22Rv1 (cell line): Measurements from ENCODE around the gene MAGI3.
A peak's percentile ranks its signal among the peaks of the same experiment; 100 is the strongest.

Experiments used
- H3K27ac ChIP-seq: fragments of 450-650 bp; 2 replicates; pipeline ENCODE4 v1.5.1; 2017
- ZFX ChIP-seq: fragments of 450-650 bp; IDR thresholded peaks from 2 replicates; pipeline ENCODE4 v1.6.1; 2017; ENCODE audit warnings: antibody characterized with exemption, borderline replicate concordance
- TF ChIP-seq, protein P1 (sequence below): fragments of 450-650 bp; IDR thresholded peaks from 2 replicates; pipeline ENCODE4 v1.5.1; 2017; ENCODE audit warnings: mild to moderate bottlenecking

MAGI3 gene

DNA sequence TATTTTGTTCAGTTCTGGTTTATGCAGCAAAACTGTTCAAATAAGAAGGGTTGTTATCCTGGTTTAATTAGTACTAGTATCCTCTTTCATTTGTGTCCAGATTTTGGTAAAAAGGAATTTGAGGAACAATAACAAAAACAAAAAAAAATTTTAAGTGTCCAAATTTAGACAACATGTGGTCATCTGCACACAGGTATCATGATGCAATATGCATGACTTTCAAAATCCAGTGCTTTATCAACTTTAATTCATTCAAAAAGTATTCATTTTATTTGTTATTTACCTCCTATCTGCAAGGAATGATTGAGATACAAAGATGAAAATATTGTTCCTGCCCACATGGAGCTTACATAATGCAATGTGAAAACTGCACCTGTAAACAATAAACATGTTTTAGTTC lies 16.7 kb upstream of the MAGI3 start:
- TF ChIP-seq, protein P1, sequence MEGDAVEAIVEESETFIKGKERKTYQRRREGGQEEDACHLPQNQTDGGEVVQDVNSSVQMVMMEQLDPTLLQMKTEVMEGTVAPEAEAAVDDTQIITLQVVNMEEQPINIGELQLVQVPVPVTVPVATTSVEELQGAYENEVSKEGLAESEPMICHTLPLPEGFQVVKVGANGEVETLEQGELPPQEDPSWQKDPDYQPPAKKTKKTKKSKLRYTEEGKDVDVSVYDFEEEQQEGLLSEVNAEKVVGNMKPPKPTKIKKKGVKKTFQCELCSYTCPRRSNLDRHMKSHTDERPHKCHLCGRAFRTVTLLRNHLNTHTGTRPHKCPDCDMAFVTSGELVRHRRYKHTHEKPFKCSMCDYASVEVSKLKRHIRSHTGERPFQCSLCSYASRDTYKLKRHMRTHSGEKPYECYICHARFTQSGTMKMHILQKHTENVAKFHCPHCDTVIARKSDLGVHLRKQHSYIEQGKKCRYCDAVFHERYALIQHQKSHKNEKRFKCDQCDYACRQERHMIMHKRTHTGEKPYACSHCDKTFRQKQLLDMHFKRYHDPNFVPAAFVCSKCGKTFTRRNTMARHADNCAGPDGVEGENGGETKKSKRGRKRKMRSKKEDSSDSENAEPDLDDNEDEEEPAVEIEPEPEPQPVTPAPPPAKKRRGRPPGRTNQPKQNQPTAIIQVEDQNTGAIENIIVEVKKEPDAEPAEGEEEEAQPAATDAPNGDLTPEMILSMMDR = no peak
- TF ChIP-seq ZFX = no peak
- H3K27ac ChIP-seq = no peak overlapping the region

DNA sequence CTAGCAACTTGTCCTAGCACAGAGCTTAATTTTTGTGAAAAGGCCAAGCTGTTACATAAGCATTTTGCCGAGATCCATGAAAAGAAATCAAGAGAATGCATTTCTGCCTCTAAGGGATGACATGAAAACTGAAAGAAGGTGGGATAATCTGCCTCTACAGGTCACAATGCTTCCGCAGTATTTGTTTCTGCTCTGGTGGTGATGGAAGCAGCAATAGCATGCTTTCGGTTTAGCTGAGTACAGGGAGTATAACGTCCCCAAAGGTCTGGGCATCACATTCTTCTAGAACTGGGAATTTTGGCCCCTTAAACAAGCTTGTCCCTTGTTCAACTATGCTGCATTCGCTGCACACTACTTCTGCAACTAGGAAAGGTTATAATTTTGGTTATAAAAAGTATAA lies 14.4 kb upstream of the MAGI3 start:
- no peak overlapping the region for H3K27ac ChIP-seq
- TF ChIP-seq ZFX = no peak
- TF ChIP-seq, protein P1 = no peak

DNA sequence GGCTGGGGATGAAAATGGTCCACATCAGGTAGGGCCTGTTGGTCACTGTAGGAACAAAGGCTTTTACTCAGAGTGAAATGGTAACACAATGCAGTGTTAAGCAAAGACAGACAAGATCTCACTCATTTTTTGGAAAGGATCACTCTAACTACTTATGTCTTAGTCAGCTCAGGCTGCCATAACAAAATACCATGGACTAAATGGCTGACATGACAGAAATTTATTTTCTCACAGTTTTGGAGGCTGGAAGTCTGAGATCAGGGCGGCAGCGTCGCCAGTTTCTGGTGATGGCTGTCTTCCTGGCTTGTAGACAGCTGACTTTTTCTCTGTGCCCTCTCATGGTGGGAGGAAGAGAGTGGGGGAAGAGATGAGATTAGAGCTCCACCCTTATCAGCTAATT lies 10.2 kb upstream of the MAGI3 start:
- no peak overlapping the region for H3K27ac ChIP-seq
- TF ChIP-seq, protein P1 = no peak
- no peak for TF ChIP-seq ZFX

DNA sequence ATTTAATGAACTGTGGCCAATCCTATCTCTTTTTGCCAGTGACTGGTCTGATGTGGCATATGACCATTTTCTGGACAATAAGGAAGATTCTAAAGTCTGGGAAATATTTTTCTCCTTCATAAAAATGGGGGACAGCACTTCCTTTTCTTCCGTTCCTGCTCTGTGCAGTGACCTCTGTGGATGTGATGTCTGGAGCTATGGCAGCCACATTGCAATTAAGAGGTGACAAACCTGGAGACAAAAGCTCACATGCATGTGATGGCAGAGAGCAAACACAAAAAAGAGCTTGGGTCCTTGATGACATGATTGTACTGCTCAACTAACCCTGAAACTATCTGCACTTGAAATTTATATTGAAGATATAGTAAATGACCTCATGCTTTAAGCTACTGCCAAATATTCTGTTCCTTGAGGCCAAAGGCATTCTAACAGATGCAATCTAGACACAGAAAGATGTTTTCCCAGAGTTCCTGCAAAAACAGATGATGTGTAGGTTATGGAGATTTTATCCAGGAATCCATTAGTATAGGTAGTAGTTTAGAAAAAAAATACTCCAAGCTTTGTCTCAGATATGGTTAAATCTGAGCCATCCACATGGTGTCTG lies 2.2 kb upstream of the MAGI3 start:
- H3K27ac ChIP-seq = peak overlapping the region; percentile 92
- TF ChIP-seq, protein P1 = no peak
- no peak for TF ChIP-seq ZFX

DNA sequence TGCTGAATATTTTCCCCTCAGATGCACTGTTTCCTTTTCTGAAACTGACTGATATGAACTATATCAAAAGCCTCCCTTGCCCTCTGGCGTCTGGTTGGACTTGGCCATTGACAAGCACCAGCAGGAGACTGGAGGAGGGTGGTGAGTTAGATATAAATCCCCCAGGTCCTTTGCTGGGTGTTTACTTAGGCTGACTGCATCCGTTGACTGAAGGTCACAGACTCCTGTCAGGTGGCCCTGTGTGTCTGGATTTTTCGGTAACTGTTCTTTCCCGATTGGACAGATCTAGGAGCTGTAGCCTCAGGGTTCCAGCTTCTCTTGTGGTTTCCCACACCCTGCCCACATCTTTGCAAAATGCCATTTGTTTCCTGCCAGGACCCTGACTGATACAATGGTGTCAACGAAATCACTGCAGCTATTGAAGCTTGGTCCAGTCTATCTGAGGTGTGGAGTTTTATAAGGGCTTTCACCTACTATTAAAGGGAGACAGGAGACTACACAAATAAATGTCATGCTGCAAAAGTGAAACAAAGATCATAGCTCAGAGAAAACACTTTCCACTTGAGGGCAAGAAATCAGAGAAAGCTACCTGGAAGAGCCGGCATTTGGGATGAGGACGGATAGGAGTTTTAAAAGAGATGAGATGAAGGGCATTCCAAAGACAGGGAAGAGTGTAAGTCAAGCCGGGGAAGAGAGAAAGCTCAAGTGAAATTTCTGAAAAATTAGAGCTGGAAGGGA lies 1.5 kb upstream of the MAGI3 start:
- TF ChIP-seq ZFX = no peak
- H3K27ac ChIP-seq = peak overlapping the region; percentile 92

DNA sequence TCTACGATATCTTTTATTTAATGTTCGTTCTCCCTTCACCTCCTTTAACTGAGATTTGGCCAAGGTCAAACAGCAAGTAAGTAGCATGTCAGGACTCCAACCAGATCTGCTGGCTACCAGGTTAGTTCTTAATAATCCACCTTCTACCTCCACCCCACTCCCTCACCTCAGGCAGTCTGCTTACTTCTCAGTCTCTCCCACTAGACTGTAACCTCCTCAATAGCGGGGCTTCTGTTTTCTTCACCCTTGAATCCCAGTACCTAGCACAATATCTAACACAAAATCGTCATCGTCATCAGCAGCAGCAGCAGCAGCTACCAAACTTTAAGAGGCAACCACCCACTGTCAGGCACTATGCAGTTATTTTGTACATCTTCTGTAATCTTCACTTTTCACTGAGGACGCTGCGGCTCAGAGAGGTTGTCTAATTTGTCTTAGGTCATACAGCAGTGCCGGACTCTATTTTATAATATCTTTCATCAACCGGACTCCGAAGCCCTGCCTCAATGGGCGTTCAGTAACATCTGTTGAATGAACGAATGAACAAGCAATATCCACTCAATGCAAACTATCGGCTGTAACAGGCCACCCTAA lies 859 bp upstream of the MAGI3 start:
- TF ChIP-seq, protein P1 = no peak
- no peak for TF ChIP-seq ZFX
- H3K27ac ChIP-seq = peak overlapping the region; percentile 92

DNA sequence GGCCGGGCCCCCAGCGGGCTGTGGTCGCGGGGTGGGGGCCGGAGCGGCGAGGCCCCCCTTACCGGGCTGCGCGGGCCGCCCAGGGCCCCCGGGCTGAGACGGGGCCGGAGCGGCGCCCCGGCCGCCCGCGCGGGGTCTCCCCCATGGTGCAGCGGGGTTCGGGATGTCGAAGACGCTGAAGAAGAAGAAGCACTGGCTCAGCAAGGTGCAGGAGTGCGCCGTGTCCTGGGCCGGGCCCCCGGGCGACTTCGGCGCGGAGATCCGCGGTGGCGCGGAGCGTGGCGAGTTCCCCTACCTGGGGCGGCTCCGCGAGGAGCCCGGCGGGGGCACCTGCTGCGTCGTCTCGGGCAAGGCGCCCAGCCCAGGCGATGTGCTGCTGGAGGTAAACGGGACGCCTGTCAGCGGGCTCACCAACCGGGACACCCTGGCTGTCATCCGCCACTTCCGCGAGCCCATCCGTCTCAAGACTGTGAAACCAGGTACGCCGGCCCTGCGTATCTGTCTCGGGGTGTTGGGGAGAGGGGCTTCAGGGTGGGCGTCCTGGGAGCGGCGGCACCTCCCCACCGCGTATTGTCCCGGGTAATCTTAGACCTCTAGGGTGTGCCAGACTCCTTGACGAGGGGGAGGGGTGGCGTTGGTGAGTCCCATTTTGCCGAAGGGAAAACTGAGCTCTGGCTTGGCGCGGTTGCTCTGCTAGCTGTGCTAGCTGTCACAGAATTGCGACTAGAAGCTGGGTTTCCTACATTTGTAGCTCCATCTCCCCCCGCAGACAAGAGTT lies 745 bp downstream of the MAGI3 start:
- TF ChIP-seq ZFX = no peak
- TF ChIP-seq, protein P1 = no peak; the same call in none of the 2 replicates
- peak overlapping the region; percentile 92 for H3K27ac ChIP-seq
